A549 (cell line): ENCODE results near the gene NFATC4.

ENCODE experiments used
- CTCF ChIP-seq: fragments of >200 bp; sonication (Bioruptor Twin); formaldehyde crosslinking; IDR thresholded peaks from 3 replicates; pipeline ENCODE4 v1.5.1; 2016
- ELK1 ChIP-seq: fragments of 150-350 bp; IDR thresholded peaks from 2 replicates; pipeline ENCODE4 v1.6.1; 2014; ENCODE audit warnings: low read depth, mild to moderate bottlenecking, low read length
- EP300 ChIP-seq, 2 experiments: fragments of >200 bp; sonication (Bioruptor Twin); formaldehyde crosslinking; IDR thresholded peaks; 2 replicates in 1 of 2; 3 replicates in 1 of 2; pipeline ENCODE4 v1.6.1; 2016 to 2017
- ESRRA ChIP-seq: fragments of 150-350 bp; IDR thresholded peaks from 2 replicates; pipeline ENCODE4 v1.6.1; 2014; ENCODE audit warnings: mild to moderate bottlenecking, low read length, borderline replicate concordance
- JUN ChIP-seq, 2 experiments: fragments of >200 bp; sonication (Bioruptor Twin); formaldehyde crosslinking; IDR thresholded peaks; 2 replicates in 1 of 2; 3 replicates in 1 of 2; pipeline ENCODE4 v1.6.1; 2016 to 2017
- MAX ChIP-seq: IDR thresholded peaks from 2 replicates; pipeline ENCODE4 v1.6.1; 2012
- POLR2A ChIP-seq: IDR thresholded peaks from 2 replicates; pipeline ENCODE4 v1.6.1; 2012; ENCODE audit warnings: mild to moderate bottlenecking, low read length
- RCOR1 ChIP-seq: fragments of 150-350 bp; IDR thresholded peaks from 2 replicates; pipeline ENCODE4 v1.6.1; 2014; ENCODE audit warnings: antibody characterized with exemption, low read length, low read depth
- REST ChIP-seq: fragments of 200-600 bp; sonication (generic); IDR thresholded peaks from 2 replicates; pipeline ENCODE4 v1.6.1; 2016; ENCODE audit warnings: antibody characterized with exemption, mild to moderate bottlenecking, moderate library complexity
- SMC3 ChIP-seq: fragments of >200 bp; sonication (Bioruptor Twin); formaldehyde crosslinking; IDR thresholded peaks from 3 replicates; pipeline ENCODE4 v1.6.1; 2018; ENCODE audit warnings: inconsistent platforms

- TF ChIP-seq CTCF, result no peak
- TF ChIP-seq POLR2A, result no peak
- TF ChIP-seq EP300 (IDR thresholded peaks at IDR 0.05), result no peak
- no peak for TF ChIP-seq SMC3
- TF ChIP-seq REST, result no peak
- TF ChIP-seq ESRRA, result no peak
- TF ChIP-seq MAX, result no peak
- no peak for TF ChIP-seq RCOR1
- no peak for TF ChIP-seq ELK1
- TF ChIP-seq JUN (IDR thresholded peaks at IDR 0.05), result no peak
These were observed 50.0 kb downstream of the NFATC4 start for GRCh38 chr14:24417832-24418491.
